ENCODE data around the gene CDH4.
"Not testable (repeated sequence)": the region's sequence is repeated elsewhere in the genome, so short reads cannot be mapped to it uniquely, and the experiment has no call there.

CDH4 gene

DNA sequence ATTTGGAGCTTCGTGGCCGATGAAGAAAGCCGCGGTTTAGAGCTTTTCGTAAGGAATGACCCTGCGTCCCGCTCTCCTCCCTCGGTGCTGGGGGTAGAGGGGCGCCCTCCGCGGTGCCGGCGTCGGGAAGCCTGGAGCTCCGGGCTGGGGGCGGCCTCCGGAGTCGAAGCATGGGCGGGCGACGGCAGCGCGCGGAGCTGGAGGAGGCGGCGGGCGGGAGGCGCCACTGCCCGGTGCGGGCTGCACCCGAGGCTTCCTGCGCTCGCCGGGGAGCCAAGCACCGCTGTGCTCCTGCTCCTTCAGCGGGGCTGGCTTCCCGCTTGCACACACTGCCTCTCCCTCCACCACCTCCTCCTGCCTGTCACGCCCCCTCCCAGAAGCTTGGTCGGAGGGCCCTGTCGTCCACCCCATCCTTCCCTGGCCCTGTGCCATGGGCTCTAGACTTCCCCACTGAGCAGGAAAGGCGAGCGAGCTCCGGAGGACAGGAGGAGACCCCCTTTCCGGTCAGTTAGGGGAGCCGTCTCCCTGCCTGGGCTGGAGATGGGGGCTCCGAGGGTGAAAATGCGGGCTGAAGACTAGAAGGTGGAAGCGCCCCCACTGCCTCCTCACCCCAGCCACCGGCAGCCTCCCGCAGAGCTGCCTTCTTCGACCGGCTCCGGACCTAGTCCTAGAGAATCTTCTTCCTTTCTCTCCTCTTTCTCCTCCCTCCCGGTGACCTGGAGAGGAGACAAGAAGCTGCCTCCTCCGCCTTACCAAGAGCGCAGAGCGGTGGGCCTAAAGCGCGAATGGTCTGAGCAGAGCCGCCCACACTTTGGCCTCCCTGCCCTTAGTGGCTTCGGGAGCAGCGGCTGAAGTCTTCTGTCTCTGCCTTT is 1.8 kb downstream of the CDH4 start:
- no peak for DNase-seq

DNA sequence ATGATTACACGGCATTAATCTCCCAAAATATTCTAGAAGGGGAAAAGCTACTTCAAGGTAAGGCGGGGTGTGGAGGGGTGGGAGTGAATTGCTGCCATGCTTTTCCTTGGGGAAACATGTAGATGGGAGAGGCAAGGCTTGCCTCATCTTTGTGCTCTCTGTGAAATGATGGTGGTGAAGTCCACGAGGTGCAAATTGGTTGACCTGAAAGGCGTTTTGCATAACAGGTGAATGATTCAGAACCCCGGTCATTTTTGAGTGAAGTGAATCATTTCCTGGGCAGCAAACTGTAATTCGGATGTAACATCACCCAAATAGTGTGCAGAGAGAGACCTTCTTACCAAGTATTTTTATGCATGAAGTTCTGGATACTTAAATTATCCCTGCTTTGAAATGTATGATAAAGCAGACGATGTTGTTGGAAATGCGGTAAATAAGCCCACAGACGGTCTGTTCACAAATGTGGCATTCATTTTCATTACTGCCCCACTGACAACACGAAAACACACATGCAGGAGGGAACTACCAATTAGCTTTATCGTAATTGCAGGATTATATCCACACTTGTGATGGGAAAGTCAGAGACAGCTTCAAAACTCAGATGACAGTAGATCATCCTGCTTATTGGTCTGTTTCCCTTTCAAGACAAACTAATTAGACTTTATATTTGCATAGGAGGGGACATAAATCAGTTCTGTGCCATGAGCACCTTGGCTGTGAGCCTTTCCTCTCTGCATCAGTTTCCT is 3.0 kb downstream of the CDH4 start:
- DNase-seq = no peak

DNA sequence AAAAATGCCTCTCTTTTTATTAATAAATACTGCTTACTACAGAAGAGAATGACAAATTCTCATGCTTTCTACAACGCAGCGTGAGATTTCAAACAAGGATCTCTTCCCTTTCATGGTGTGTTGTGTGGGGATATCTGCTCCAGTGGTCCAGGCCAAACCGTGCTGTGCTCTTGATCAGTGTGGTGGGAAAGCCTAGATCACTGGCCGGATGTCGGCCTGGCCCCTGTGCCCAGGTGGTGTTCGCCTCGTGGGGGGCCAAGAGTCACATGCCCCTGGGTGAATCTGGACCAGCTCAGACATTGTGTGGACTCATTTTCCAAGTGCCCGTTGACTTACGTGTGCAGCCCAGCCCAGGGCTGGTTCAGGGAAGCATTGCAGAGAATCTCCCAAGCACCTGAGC is 4.3 kb downstream of the CDH4 start:
- no peak for DNase-seq

DNA sequence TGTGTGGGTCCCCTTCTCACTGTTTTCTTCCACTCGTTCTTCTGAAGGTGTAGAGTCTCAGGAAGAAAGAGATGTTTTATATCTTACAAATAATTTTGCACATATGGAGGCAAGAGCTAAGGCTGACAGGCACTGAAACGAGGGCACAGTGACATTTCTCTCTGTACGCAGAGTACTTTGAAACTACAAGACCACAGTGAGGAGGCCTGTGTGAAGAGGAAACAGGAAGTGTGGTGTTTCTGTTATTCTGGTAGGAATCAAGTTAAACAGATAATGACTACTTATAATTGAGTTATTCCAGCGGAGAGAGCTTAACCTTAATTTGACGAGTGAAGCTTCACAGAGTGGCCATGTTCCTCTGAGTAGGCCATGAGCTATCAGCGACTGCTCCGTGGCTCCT is 4.8 kb downstream of the CDH4 start:
- no peak for DNase-seq

DNA sequence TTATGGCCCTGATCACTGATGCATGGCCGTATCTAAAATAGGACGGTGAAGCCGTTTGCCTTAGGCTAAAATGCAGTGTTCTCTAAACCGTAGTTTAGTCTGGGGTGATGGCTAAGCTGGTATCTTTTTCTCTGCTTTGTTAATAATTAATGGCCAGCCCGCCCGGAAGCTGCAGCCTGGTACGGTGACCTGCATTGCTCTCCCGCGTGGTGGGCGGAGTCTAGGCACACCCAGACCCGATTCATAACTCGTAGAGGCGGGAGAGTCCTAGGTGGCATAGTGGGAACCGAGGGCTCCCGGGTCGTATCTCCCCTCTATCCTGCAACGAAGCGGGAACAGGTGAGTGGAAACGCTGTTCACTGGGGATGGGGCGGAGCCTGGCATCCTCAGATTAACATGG is 5.5 kb downstream of the CDH4 start:
- no peak for DNase-seq

DNA sequence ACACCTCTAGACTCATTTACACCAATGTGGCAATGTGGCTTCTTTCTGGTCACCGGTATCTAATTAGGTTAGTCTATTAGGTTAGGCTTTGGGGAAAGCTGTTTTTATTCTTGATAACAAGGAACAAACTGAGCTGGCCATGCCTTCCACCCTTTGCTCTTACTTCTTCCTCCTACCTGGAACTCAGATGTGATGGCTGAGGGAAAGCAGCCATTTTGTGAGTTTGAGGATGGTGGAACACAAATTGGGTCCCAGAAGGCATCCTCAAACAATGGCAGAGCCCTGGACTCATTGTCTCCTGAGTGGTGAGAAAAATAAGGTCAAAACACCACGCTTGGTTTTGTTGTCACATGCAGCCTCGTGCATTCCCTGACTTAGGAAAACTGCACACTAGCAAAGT is 7.7 kb downstream of the CDH4 start:
- DNase-seq = no peak

DNA sequence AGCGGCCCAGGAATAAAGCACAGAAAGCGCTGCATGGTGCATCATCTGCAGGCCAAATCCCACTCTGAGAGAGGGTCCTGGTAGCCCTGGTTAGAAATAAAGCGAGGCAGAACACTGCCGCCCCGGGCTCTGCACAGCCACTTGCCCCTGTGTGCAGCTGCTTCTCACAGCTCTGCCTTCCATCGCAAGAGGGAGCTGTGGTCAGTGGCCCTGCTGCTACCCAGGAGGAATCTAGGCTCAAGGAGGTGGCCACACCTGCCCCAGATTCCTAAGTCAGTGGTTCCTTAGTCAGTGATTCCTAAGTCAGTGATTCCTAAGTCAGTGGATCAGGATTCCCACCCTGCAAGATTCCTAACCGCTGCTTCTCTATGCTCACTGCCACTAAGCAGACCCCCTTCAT is 8.8 kb downstream of the CDH4 start:
- DNase-seq = no peak

DNA sequence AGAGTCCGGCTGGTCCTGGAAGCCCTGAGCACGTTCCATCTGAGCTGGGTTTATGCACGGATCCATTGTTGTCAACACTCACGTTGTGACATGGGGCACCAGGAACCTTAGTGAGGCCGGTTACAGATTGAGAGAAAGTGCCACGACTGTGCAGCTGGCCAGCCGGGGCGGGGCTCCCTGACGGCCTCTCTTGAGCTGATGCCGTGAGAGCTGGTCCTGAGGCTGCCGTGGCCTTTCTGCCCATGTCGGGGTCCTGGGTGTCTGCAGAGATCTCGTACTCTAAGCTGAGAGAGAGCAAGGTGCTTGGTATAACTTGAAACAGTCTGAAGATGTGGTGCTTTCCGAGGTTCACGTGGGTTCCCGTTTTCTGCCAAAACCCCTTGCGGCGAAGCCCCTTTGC is 10.0 kb downstream of the CDH4 start:
- DNase-seq = no peak

DNA sequence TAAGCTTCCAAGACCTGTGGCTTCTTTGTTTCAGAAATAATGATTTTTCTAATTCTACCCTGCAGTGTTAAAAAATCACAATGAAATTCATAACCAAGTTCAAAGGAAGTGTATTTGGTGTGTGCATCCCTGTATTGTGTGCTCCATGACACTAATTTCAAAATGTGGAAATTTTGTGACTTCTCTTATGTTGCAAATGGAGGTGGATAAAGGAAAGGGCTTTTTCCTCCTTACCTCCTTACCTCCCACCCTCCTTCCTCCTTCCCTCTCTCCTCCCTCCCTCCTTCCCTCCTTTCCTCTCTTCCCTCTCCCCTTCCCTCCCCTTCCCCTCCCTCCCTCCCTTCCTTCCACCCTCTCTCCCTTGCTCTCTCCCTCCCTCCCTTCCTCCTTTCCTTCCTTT is 10.5 kb downstream of the CDH4 start:
- DNase-seq = no peak

DNA sequence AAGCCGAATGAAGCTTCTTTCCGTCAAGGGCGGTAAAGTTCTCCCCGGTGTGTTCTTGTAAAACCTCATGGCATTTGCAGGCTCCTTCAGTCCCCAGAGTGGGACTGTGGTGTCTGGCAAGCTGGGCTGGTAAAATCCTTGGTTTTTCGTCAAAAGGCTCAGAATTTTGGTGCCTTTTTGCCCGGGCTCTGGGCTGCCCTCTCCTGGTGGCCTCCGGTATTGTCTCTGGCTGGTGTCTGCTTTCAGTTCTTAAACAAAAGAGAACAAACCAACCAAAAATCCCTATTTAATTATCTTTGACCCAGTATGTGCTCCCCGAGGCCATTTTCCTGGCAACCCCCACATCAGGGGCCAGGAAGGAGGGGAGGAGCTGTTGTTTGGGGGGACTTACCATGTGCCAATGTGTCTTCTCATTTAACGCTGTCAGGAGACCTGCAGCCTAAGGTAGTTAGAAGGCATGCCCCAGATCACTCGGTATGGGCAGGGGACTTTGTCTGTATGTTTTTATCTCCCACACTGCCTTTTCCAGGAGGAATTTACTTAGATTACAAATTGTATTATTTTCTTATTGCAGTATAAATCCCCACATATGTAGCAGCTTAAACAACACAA is 11.1 kb downstream of the CDH4 start:
- DNase-seq = peak in 1 of 2 donors; percentile 6

DNA sequence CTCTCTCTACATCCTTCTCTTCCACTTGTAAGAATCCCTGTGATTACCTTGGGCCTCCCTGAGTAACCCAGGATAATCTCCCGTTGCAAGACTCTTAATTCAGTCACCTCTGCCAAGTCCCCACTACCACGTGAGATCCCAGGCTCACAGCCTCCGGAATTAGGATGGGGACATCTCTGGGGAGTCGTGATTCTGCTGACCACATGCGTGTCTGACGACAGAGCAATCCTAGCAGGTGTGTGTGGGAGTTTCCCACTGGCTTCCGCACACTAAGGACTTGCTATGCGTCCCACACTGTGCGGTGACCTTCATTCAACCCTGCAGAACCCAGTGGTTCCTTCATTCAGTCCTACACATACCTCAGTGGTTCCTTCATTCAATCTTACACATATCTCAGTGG is 11.9 kb downstream of the CDH4 start:
- no peak for DNase-seq

DNA sequence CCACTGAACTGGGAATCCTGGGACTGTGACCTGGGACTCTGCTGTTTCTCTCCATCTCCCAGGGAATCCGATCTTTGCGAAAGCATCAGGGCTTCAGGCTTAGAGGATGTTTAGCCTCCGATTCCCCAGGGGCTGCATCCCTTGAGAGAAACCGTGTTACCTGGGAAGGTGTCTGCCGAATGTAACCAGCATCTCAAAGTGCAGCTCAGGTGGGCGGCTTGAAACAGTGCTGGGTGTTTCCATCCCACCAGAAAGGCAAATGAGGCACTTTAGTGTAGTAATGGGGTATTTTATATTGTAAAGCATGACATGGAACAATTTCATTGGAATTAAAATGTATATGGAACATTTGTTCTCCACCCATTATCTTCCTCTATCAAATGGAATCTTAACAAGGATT is 15.2 kb downstream of the CDH4 start:
- DNase-seq = no peak

DNA sequence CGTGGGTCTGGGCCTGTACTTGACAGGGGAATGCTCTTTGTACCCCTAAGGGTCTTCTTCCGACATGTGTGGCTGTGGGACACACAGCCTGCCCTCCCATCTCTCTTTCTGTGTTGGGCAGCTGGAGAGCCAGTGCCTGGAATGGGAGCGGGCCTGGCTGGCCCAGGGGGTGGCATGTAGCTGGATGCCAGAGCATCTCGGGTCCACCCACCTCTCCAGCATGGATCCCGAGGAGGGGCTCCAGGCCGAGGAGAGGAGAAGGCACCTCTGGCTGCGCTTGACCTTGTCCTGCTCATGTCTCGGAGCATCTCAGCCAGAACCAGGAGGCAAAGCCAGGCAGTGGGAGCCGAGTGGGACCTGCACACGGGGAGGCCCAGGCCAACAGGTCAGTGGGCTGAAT is 16.0 kb downstream of the CDH4 start:
- no peak for DNase-seq

DNA sequence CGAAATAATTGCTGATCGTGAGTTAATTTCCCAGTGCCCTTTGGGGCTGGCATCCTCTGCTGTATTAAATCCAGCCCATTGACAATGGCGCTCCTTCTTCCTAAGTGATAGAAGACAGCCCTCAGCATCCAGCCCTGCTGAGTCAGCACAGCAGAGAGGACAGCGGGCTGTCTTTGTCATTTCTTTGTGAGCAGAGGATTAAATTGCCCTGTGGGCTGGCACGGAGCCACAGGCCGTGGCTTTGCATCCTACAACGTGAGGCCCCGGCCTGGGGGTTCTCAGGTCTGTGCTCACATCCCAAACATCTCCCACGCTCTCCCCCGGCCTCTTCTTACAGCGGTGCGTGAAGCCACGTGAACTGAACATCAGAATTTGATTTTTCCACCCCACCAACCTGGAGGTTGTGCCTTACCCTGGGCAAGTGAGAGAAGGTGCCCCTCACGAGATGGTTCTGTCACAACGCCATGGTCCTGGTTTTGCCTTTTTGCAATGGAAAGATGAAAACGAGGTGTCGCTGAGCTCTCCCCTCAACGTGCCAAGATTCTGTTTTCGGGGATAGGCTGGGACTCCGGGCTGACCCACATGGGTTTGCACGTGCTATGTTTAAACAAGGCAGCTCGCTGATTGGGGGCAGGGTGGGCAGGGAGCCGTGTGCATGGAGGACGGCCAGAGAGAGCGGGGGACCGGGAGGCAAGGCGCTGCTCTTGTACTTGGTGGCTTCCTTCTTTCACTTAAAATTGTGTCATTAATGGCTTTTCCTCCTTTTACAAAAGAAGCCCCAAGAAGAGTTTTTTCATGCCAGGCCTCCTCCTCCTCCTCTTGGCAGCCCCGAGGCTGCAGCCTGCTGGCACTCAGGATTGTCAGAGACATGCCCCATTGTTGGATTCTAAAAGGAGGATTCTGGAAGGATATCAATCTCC is 19.5 kb downstream of the CDH4 start:
- DNase-seq = no peak

DNA sequence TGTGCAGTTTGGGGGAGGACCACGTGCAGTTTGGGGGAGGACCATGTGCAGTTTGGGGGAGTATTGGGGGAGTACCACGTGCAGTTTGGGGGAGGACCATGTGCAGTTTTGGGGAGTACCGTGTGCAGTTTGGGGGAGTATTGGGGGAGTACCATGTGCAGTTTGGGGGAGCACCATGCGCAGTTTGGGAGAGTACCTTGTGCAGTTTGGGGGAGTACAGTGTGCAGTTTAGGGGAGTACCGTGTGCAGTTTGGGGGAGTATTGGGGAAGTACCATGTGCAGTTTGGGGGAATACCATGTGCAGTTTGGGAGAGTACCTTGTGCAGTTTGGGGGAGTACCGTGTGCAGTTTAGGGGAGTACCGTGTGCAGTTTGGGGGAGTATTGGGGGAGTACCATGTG is 21.0 kb downstream of the CDH4 start:
- not testable (repeated sequence) for DNase-seq

DNA sequence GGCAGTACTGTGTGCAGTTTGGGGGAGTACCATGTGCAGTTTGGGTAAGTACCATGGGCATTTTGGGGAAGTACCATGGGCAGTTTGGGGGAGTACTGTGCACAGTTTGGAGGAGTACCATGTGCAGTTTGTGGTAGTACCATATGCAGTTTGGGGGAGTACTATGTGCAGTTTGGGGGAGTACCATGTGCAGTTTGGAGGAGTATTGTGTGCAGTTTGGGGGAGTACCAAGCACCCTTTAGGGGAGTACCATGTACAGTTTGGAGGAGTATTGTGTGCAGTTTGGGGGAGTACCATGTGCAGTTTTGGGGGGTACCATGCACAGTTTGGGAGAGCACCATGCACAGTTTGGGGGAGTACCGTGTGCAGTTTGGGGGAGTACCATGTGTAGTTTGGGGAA is 21.6 kb downstream of the CDH4 start:
- DNase-seq = not testable (repeated sequence)

DNA sequence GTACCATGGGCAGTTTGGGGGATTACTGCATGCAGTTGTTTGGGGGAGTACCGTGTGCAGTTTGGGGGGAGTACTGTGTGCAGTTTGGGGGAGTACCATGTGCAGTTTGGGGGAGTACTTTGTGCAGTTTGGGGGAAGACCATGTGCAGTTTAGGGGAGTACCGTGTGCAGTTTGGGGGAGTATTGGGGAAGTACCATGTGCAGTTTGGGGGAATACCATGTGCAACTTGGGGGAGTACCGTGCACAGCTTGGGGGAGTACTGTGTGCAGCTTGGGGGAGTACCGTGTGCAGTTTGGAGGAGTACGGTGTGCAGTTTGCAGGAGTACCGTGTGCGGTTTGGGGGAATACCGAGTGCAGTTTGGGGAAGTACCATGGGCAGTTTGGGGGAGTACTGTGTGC is 22.3 kb downstream of the CDH4 start:
- no peak for DNase-seq

DNA sequence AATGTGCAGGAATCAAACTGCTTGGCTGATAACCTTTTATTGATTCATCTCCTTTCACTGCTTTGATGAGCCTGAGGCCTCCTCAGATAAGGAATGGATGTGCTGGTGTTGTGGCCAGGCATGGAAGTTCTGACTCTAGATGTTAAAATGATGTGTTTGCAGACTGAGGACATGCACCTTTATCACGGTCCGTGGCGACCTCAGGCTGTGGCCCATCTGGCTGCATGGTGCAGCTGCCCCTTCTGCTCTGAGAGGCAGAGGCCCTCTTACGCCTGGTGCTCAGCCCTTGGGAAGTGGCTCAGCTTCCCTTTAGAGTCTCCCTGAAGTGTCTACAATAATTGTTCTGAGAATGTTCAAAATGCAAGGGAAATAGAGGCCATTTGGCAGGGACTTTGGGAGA is 26.2 kb downstream of the CDH4 start:
- DNase-seq = no peak

DNA sequence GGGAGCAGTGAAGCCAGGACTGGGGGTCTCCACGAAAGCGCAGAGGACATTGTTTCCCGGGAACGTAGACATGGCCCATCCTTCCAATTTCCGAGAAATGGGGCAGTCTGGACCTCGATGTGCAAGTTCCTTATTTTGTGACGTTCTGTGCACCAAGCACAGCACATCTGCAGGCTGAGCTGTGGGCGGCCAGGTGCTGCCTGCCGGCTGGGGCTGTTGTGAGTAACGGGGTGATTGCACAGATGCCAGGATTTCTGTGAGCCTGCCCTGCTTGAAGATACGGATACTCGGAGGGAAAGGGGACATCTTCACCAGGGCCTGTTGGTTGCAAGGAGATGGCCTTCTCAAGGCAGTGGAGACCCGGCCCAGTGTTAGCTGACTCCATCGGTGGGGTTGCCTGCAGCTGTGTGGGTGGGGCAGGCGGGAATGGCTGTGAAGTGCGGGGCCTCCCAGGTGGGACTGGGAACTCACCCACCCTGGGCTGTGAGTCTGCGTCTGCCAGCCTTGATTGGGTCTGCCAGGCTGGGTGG is 27.6 kb downstream of the CDH4 start:
- no peak for DNase-seq

DNA sequence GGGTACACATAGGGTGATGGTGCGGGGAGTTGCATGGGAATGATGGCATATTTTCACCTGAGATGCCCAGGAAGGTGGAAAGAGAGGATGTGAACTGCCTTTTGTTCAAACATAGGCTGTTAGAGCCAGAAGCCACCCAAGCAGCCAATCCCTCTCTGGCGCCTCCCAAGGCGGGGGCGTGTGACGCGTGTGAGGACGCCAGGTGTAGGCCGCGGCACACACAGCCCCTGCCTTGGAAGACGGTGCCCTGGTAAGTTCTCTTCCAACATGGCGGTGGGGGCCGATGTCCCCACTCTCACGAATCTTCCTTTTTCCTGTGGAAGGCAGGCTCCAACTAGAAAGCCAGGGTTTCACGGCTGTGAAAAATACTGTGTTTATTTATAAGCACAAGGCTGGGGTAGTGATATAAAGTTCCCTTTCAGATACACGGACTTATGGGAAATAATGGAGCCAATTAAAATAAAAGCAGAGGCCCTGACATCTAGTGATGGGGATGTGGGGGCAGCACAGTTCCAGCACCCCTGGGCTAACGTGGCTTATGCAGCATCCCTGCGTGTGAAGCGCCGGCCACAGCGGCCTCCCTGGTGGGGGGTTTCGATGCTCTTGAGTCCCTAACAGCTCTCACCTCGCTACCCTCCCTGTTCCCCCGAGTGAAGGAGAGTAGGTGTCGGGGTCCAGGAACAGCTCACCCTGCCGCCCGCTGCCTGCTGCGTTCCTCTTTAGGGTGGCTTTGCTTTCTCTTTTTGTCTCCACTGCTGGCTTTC is 28.3 kb downstream of the CDH4 start:
- DNase-seq = no peak

DNA sequence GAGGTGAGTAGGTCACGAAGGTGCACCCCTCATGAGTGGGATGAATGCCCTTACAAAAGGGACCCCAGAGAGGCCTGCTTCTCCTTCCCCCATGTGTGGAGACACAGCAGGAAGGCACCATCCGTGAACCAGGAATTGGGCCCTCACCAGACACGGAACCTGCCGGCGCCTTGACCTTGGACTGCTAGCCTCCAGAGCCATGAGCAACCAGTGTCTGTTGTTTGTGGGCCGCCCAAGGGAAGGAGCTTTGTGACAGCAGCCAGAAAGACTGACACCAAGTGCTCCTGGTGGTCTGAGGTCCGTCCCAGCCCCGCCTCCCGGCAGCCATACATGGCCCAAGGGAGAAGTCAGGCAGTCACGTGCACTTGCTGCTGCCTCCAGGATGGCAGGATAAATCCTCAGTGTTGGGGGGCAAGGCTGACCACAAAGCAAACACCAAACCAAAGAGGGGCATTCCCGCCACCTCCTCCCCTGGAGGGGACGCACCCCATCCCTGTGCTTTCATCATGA is 29.3 kb downstream of the CDH4 start:
- no peak for DNase-seq

DNA sequence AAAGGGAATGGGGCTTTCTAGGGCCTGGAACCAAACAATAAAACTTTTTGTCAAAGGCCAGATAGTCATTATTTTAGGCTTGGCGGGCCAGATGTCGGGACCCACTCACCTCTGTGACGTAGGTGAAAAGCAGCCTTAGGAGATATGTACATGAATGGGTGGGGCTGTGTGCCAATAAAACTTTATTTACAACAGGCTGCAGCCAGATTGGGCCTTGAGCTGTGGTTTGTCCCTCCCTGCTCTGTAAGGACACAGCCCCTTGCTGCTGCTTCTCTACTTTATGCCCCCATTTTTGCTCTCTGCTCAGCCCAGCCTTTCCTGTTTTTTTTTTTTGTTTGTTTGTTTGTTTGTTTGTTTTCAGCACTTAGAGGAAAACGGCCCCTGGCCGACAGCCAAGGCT is 32.7 kb downstream of the CDH4 start:
- no peak for DNase-seq
